SK-N-SH treated with all-trans-retinoic acid at 6 μM for 48 hours (cell line): ENCODE measurements around the gene PGGHG.

Source experiments
- ATAC-seq: fragments of 200-7000 bp; cut with Tn5 transposase; 3 replicates; pipeline ENCODE4 v1.9.1; 2020; ENCODE audit warnings: mild to moderate bottlenecking, moderate library complexity
- ARNTL ChIP-seq: fragments of 450-650 bp; formaldehyde crosslinking; IDR thresholded peaks from 2 replicates; pipeline ENCODE4 v1.5.0; 2020; ENCODE audit warnings: low read depth, mild to moderate bottlenecking, moderate library complexity, borderline replicate concordance
- BACH2 ChIP-seq: fragments of 250-450 bp; sonication (Bioruptor Pico); IDR thresholded peaks from 2 replicates; pipeline ENCODE4 v1.9.0; 2021; ENCODE audit warnings: mild to moderate bottlenecking, borderline replicate concordance
- CREB5 ChIP-seq: fragments of 250-450 bp; sonication (Bioruptor Pico); IDR thresholded peaks from 2 replicates; pipeline ENCODE4 v1.5.1; 2020; ENCODE audit warnings: low read depth, mild to moderate bottlenecking, moderate library complexity
- CSDC2 ChIP-seq: fragments of 250-450 bp; sonication (Bioruptor Pico); IDR thresholded peaks from 2 replicates; pipeline ENCODE4 v1.5.0; 2020; ENCODE audit warnings: mild to moderate bottlenecking, moderate library complexity
- CSRNP3 ChIP-seq: fragments of 250-450 bp; sonication (Bioruptor Pico); IDR thresholded peaks from 2 replicates; pipeline ENCODE4 v1.5.1; 2021; ENCODE audit warnings: mild to moderate bottlenecking, moderate library complexity
- ESRRG ChIP-seq: fragments of 250-450 bp; sonication (Bioruptor Pico); IDR thresholded peaks from 2 replicates; pipeline ENCODE4 v1.6.1; 2021; ENCODE audit warnings: mild to moderate bottlenecking
- GLIS3 ChIP-seq: fragments of 250-450 bp; sonication (Bioruptor Pico); IDR thresholded peaks from 2 replicates; pipeline ENCODE4 v1.5.0; 2020; ENCODE audit warnings: mild to moderate bottlenecking, moderate library complexity
- ISL1 ChIP-seq: fragments of 250-450 bp; sonication (Bioruptor Pico); IDR thresholded peaks from 2 replicates; pipeline ENCODE4 v2.1.2; 2022; ENCODE audit warnings: mild to moderate bottlenecking, moderate library complexity
- OSR1 ChIP-seq: fragments of 250-450 bp; sonication (Bioruptor Pico); IDR thresholded peaks from 2 replicates; pipeline ENCODE4 v1.8.0; 2022; ENCODE audit warnings: moderate library complexity, mild to moderate bottlenecking, inconsistent platforms
- PATZ1 ChIP-seq: fragments of 250-450 bp; sonication (Bioruptor Pico); IDR thresholded peaks from 2 replicates; pipeline ENCODE4 v1.8.0; 2020; ENCODE audit warnings: mild to moderate bottlenecking, moderate library complexity, borderline replicate concordance
- PPARA ChIP-seq: fragments of 250-450 bp; sonication (Bioruptor Pico); IDR thresholded peaks from 2 replicates; pipeline ENCODE4 v1.5.0; 2020; ENCODE audit warnings: mild to moderate bottlenecking, borderline replicate concordance
- RARB ChIP-seq: fragments of 250-450 bp; sonication (Bioruptor Pico); IDR thresholded peaks from 2 replicates; pipeline ENCODE4 v1.8.0; 2021; ENCODE audit warnings: mild to moderate bottlenecking, moderate library complexity
- SNAI2 ChIP-seq: fragments of 250-450 bp; sonication (Bioruptor Pico); IDR thresholded peaks from 2 replicates; pipeline ENCODE4 v1.5.0; 2020; ENCODE audit warnings: mild to moderate bottlenecking, moderate library complexity
- TCF4 ChIP-seq: fragments of 250-450 bp; sonication (Bioruptor Pico); IDR thresholded peaks from 2 replicates; pipeline ENCODE4 v1.8.0; 2021; ENCODE audit warnings: mild to moderate bottlenecking, moderate library complexity, borderline replicate concordance
- TOX ChIP-seq: fragments of 250-450 bp; sonication (Bioruptor Pico); IDR thresholded peaks from 2 replicates; pipeline ENCODE4 v1.8.0; 2021; ENCODE audit warnings: mild to moderate bottlenecking, moderate library complexity, borderline replicate concordance
- TSHZ2 ChIP-seq: fragments of 250-450 bp; sonication (Bioruptor Pico); IDR thresholded peaks from 2 replicates; pipeline ENCODE4 v1.5.0; 2020; ENCODE audit warnings: mild to moderate bottlenecking, moderate library complexity
- ZC3H10 ChIP-seq: fragments of 250-450 bp; sonication (Bioruptor Pico); IDR thresholded peaks from 2 replicates; pipeline ENCODE4 v1.5.1; 2021; ENCODE audit warnings: mild to moderate bottlenecking, moderate library complexity
- ZFP3 ChIP-seq: fragments of 250-450 bp; sonication (Bioruptor Pico); IDR thresholded peaks from 2 replicates; pipeline ENCODE4 v1.5.0; 2020; ENCODE audit warnings: mild to moderate bottlenecking, moderate library complexity
- ZFP30 ChIP-seq: fragments of 450-650 bp; formaldehyde crosslinking; IDR thresholded peaks from 2 replicates; pipeline ENCODE4 v1.5.0; 2022; ENCODE audit warnings: mild to moderate bottlenecking, moderate library complexity
- ZNF565 ChIP-seq: fragments of 450-650 bp; formaldehyde crosslinking; conservative IDR thresholded peaks from 2 replicates; pipeline ENCODE4 v1.5.0; 2020; ENCODE audit warnings: low read depth, mild to moderate bottlenecking, moderate library complexity
- ZNF70 ChIP-seq: fragments of 450-650 bp; formaldehyde crosslinking; IDR thresholded peaks from 2 replicates; pipeline ENCODE4 v1.5.0; 2020; ENCODE audit warnings: mild to moderate bottlenecking, moderate library complexity
- ZNF8 ChIP-seq: fragments of 450-650 bp; formaldehyde crosslinking; IDR thresholded peaks from 2 replicates; pipeline ENCODE4 v1.5.0; 2020; ENCODE audit warnings: mild to moderate bottlenecking, moderate library complexity
- TF ChIP-seq, protein P1 (sequence below): fragments of 250-450 bp; sonication (Bioruptor Pico); IDR thresholded peaks from 2 replicates; pipeline ENCODE4 v1.8.0; 2021; ENCODE audit warnings: low read depth, mild to moderate bottlenecking, moderate library complexity, borderline replicate concordance

The PGGHG gene

GRCh38 chr11:330694-331357 is 41.9 kb downstream of the PGGHG start:
- TF ChIP-seq PATZ1 (CRISPR knock-in tag) (no peak), ARNTL (no peak), ZFP3 (CRISPR knock-in tag) (no peak), TSHZ2 (no peak), TCF4 (CRISPR knock-in tag) (no peak), CSRNP3 (no peak), CREB5 (CRISPR knock-in tag) (no peak), ZNF8 (CRISPR knock-in tag) (no peak), CSDC2 (CRISPR knock-in tag) (no peak), ESRRG (CRISPR knock-in tag) (no peak), ZNF70 (CRISPR knock-in tag) (no peak), GLIS3 (CRISPR knock-in tag) (no peak), PPARA (no peak), ISL1 (CRISPR knock-in tag) (no peak), OSR1 (no peak), BACH2 (CRISPR knock-in tag) (no peak), SNAI2 (no peak), RARB (CRISPR knock-in tag) (no peak)
- TF ChIP-seq, protein P1, sequence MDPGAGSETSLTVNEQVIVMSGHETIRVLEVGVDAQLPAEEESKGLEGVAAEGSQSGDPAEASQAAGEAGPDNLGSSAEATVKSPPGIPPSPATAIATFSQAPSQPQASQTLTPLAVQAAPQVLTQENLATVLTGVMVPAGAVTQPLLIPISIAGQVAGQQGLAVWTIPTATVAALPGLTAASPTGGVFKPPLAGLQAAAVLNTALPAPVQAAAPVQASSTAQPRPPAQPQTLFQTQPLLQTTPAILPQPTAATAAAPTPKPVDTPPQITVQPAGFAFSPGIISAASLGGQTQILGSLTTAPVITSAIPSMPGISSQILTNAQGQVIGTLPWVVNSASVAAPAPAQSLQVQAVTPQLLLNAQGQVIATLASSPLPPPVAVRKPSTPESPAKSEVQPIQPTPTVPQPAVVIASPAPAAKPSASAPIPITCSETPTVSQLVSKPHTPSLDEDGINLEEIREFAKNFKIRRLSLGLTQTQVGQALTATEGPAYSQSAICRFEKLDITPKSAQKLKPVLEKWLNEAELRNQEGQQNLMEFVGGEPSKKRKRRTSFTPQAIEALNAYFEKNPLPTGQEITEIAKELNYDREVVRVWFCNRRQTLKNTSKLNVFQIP = no peak
- ATAC-seq = no peak

DNA sequence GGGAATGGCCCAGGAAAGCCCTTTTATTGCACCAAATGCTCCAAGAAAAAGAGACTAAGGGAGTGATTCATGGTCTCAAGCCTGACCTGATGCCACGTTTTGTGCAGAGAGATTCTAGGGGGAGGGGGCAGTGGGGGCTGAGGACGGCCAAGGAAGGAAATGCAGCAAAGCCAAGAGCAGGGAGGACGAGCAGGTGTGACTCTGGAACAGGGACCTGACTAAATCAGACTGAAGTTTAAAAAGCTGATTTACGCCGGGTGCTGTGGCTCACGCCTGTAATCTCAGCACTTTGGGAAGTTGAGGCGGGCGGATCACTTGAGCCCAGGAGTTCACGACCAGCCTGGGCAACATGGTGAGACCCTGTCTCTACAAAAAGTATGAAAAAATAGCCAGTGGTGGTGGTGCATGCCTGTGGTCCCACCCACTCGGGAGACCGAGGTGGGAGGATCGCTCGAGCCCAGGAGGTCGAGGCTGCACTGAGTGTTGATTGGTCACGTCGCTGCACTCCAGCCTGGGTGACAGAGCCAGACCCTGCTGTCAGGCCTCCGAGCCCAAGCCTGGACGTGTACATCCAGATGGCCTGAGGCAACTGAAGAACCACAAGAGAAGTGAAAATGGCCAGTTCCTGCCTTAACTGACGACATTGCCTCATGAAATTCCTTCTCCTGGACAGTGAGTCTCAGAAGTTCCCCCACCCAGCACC is 42.6 kb downstream of the PGGHG start:
- no peak for ATAC-seq
- no peak for TF ChIP-seq OSR1
- TF ChIP-seq CSDC2 (CRISPR knock-in tag) = no peak
- no peak for TF ChIP-seq TOX
- no peak for TF ChIP-seq PPARA
- no peak for TF ChIP-seq ZFP30 (CRISPR knock-in tag)
- TF ChIP-seq PATZ1 (CRISPR knock-in tag) = no peak
- no peak for TF ChIP-seq ARNTL
- TF ChIP-seq ZC3H10 = no peak
- no peak for TF ChIP-seq TCF4 (CRISPR knock-in tag)
- no peak for TF ChIP-seq ZNF565
- no peak for TF ChIP-seq ISL1 (CRISPR knock-in tag)
- TF ChIP-seq ZNF70 (CRISPR knock-in tag) = no peak
- no peak for TF ChIP-seq BACH2 (CRISPR knock-in tag)
- no peak for TF ChIP-seq ZFP3 (CRISPR knock-in tag)
- TF ChIP-seq ESRRG (CRISPR knock-in tag) = no peak
- no peak for TF ChIP-seq TSHZ2
- no peak for TF ChIP-seq ZNF8 (CRISPR knock-in tag)
